SH-SY5Y (cell line): ENCODE results near the gene ACTC1.

Experiments used
- GATA2 ChIP-seq: IDR thresholded peaks from 2 replicates; pipeline ENCODE4 v1.6.1; 2011; ENCODE audit warnings: mild to moderate bottlenecking, low read depth, low read length
- GATA3 ChIP-seq: IDR thresholded peaks from 2 replicates; pipeline ENCODE4 v1.6.1; 2011; ENCODE audit warnings: low read depth, mild to moderate bottlenecking, low read length, moderate library complexity

The ACTC1 gene

GRCh38 chr15:34809186-34809585 lies 13.8 kb upstream of the ACTC1 start:
- TF ChIP-seq GATA3 (no peak), GATA2 (no peak)

GRCh38 chr15:34808016-34808415 lies 12.7 kb upstream of the ACTC1 start:
- no peak for TF ChIP-seq GATA2

GRCh38 chr15:34804776-34805175 lies 9.4 kb upstream of the ACTC1 start:
- no peak for TF ChIP-seq GATA2
- TF ChIP-seq GATA3: no peak

DNA sequence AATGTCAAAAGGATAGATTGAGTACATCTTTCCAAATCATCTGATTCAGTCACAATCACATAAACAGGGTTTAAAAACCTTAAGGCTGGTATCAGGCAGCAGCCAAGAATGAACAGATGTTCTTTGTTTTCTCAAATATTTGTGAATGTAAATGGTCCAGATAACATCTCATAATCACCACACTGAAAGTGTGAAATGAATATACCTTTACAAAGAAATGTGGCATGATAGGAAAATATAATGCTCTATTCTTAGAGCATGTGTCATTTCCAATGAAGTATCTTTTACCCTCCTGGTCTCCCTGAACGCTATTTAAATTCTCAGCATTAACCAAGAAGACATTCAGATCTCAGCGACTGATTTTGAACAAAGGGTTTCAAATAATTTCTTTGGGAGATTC lies 8.8 kb upstream of the ACTC1 start:
- TF ChIP-seq GATA2 (no peak), GATA3 (no peak)

- no peak for TF ChIP-seq GATA2
- TF ChIP-seq GATA3: no peak
Observed at GRCh38 chr15:34802803-34803750, 7.7 kb upstream of the ACTC1 start.

DNA sequence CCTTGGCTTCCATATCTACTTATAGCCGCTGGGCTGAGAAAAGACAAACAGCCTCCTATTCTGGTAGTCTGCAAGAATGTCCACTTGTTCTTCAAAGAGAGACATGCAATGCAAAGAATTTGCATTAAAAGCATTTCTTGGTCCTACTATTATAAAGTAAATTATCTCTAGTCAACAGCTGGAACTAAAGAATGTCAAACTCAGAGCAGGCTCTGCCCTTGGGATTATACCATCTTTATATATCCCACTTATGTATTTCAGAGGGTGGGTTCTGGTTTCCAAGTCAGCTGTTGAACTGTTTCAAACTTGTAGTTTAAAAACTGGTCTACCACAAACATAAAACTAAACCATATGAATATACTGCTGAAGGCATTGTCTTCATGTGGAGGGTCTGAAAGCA lies 7.0 kb upstream of the ACTC1 start:
- no peak for TF ChIP-seq GATA2
- TF ChIP-seq GATA3: no peak

GRCh38 chr15:34799149-34800101 lies 4.1 kb upstream of the ACTC1 start:
- TF ChIP-seq GATA2: peak; percentile 51
- TF ChIP-seq GATA3: no peak

DNA sequence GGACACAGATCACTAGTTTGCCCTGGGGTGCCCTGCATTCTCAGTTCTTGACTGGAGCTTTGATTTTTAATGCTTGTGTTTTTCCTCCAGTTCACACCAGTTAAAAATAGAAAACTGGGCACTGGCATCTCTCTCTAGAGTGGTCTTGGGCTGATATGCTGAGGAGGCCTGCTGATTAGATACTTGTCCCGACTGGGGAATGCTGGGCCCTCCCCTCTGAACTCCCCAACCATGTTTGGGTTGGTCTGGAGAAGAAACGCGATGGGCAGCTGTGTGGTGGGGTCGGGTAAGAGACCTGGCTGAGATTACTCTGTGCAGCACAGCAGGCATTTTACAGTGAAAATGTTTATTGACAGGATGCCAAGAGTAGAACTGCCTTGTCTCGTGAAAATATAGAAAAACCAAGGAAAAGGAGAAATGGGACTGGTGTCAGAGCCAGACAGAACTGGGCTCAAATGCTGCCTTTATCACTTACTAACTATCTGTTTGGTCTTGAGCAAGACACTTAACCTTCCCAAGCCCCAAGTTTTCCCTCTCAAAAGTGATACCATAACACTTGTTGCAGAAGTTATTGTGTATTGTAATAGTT lies 1.6 kb upstream of the ACTC1 start:
- TF ChIP-seq GATA2 (no peak), GATA3 (no peak)

GRCh38 chr15:34794590-34795206 lies 651 bp downstream of the ACTC1 start:
- TF ChIP-seq GATA3 (no peak), GATA2 (no peak)

DNA sequence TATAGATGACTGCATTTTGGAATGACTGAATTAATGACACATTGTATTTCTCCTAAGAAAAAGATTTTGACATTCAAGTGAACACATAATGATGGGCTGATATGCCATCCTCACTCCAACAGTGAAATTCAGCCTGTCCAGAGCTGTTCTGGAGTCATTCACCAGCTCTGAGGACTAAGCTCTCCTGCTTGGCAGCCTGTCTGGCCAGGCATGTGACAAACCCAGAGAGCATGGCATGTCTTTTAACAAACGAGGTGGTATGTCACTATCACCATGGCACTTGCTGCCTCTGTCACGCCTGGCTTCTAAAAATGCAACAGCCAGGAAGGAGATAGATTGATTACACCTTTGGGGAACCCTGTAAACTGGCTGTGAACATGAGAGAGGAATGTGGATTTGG lies 1.4 kb downstream of the ACTC1 start:
- TF ChIP-seq GATA3: no peak
- no peak for TF ChIP-seq GATA2

GRCh38 chr15:34793071-34793470 lies 2.3 kb downstream of the ACTC1 start:
- no peak for TF ChIP-seq GATA2
- no peak for TF ChIP-seq GATA3

GRCh38 chr15:34791701-34792100 lies 3.6 kb downstream of the ACTC1 start:
- TF ChIP-seq GATA3: no peak
- no peak for TF ChIP-seq GATA2

- no peak for TF ChIP-seq GATA2
- no peak for TF ChIP-seq GATA3
Observed at GRCh38 chr15:34790121-34790520, 5.2 kb downstream of the ACTC1 start.

DNA sequence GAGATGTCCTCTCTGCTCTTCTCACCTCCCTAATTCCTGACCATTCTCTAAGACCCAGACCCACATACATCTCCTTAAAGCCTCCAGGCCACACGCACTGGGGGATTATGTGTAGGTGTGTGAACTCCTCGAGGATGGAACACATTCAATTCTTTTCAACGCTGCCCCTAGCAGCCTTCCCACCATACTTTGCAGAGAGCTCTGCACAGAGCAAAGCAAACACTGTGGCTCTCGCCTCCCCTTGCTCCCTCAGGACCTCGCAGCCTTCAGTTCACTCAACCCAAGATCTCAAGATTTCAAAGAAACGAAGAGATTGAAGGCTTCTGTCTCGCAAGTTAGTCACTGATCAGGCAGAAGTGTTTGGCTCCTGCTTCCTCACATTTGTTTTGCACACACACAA lies 6.0 kb downstream of the ACTC1 start:
- TF ChIP-seq GATA3 (no peak), GATA2 (no peak)

DNA sequence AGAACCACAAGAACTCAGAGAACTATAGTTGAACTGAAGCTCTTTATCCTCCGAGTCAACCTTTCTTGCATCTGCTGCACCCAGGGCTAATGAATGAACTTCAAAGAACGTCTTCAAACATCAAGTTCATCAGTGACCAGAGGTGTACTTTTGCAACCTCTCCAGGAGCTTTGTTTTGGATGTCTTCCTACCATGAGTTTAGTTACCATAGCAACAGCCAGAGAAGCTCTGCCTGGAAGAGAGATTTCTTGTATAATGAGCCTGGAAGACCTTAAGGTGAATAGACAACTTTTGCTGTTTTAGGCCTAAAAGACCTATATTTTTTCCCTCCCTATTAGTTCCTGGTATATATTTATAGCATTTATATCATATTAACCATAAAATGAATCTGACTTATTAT lies 9.1 kb downstream of the ACTC1 start:
- no peak for TF ChIP-seq GATA2
- TF ChIP-seq GATA3: no peak
